Upper lobe of left lung (tissue), 6 donors: ENCODE data around the gene NGEF. TPM values are rescaled to one million over a fixed set of nuclear protein-coding genes. Genes with fewer than 3 reads are reported as not detected.

Source experiments
- ATAC-seq, 2 donors: fragments of 200-7000 bp; cut with Tn5 transposase; one replicate each; pipeline ENCODE4 v1.9.1; 2022; ENCODE audit warnings: mild to moderate bottlenecking in 2 of 2, moderate library complexity in 2 of 2; ENCODE audit not compliant: low FRiP score in 2 of 2
- DNase-seq, 2 donors: peaks; one replicate each; pipeline ENCODE4 v3.0.0-alpha.2; 2019 to 2020
- H3K27ac ChIP-seq, 4 donors: fragments of 200-600 bp; sonication (generic); one replicate each; pipeline ENCODE4 v1.5.1; 2016 to 2019
- H3K27me3 ChIP-seq, 4 donors: fragments of 200-600 bp; sonication (generic); one replicate each; pipeline ENCODE4 v1.5.1; 2017 to 2019
- H3K36me3 ChIP-seq, 4 donors: fragments of 200-600 bp; sonication (generic); one replicate each; pipeline ENCODE4 v1.5.1; 2016 to 2019
- H3K4me1 ChIP-seq, 4 donors: fragments of 200-600 bp; sonication (generic); one replicate each; pipeline ENCODE4 v1.5.1; 2018 to 2019
- H3K4me3 ChIP-seq, 4 donors: fragments of 200-600 bp; sonication (generic); one replicate each; pipeline ENCODE4 v1.5.1; 2017 to 2019; ENCODE audit warnings: mild to moderate bottlenecking in 2 of 4, moderate library complexity in 1 of 4
- H3K9me3 ChIP-seq, 4 donors: fragments of 200-600 bp; sonication (generic); one replicate each; pipeline ENCODE4 v1.5.1; 2018 to 2019
- EP300 ChIP-seq, 4 donors: sonication (generic); formaldehyde crosslinking; IDR thresholded peaks; one replicate each; pipeline ENCODE4 v1.5.1; 2017; ENCODE audit warnings: antibody characterized with exemption in 4 of 4, control low read depth in 2 of 4
- POLR2A ChIP-seq, 4 donors: fragments of 450-650 bp; IDR thresholded peaks; one replicate each; pipeline ENCODE4 v1.5.1; 2016 to 2017; ENCODE audit warnings: antibody characterized with exemption in 4 of 4, mild to moderate bottlenecking in 2 of 4
- POLR2AphosphoS5 ChIP-seq, 2 donors: sonication (generic); formaldehyde crosslinking; IDR thresholded peaks; one replicate each; pipeline ENCODE4 v1.5.1; 2017; ENCODE audit warnings: antibody characterized with exemption in 2 of 2
- WGBS, 2 donors: methylation state at CpG; one replicate each; pipeline ENCODE4 v1.1.5; 2017 to 2018; 5-methylcytosine and 5-hydroxymethylcytosine counted together
- total RNA-seq, 6 donors: library from RNA; depleted of rRNA in 4 of 6; stranded (reverse); fragments of >200 nt in 4 of 6; gene quantifications; one replicate each; pipeline versions ENCODE4 v1.1.0 to v1.2.1, GENCODE V29; 2016 to 2021
- TF ChIP-seq, protein P1 (sequence below), 6 experiments: fragments of 450-650 bp in 4 of 6; fragments of 200-600 bp in 2 of 6; sonication (generic) in 2 of 6; IDR thresholded peaks; one replicate each; pipeline ENCODE4 v1.5.1; 2016 to 2019; ENCODE audit warnings: antibody characterized with exemption in 6 of 6
- donor health status: DM: no; HTN: no; CAD: no; lungs with moderate emphysema.
- donor health status: DM: no; HTN: yes; CAD: no; lungs with severe emphysema.

Gene NGEF
- total RNA-seq, 6 donors from 2014 or later, result 0.29 to 6.3 (median 0.98) TPM; not detected in 1

DNA sequence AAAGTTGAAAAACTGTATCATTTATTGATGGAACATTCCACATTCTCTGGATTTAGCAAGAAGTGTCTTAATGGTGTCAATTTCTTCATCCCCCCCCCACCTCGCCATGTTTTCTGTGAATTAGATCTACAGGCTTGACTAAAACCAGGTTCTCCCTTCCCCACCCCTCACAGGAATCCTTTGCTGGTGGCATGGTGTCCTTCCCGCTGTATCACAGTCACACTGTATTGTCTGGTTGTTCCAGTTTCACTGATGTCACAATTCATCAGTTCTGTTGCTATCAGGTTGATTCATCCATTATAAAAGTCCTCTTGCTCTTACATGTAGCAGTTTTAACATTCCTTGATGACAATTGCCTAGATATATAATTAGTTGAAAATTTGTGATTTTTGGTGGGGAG, 149.1 kb downstream of the NGEF start:
- Histone ChIP-seq H3K27ac (no peak overlapping the region), H3K9me3 (no peaks in the 10 kb centered on the region), H3K36me3 (peaks cover 0 to 12% (median 2%) of the 10 kb centered on the region in 4 donors), H3K27me3 (no peaks in the 10 kb centered on the region), H3K4me3 (no peak overlapping the region), H3K4me1 (no peaks in the 10 kb centered on the region)
- WGBS, 2 donors, result 95 to 98% methylated on average over 2 of the region's 2 CpGs
- DNase-seq (no peak), ATAC-seq (no peak)
- TF ChIP-seq POLR2AphosphoS5 (IDR thresholded peaks at IDR 0.05), result no peak
- TF ChIP-seq EP300 (IDR thresholded peaks at IDR 0.05), result no peak
- TF ChIP-seq, protein P1, sequence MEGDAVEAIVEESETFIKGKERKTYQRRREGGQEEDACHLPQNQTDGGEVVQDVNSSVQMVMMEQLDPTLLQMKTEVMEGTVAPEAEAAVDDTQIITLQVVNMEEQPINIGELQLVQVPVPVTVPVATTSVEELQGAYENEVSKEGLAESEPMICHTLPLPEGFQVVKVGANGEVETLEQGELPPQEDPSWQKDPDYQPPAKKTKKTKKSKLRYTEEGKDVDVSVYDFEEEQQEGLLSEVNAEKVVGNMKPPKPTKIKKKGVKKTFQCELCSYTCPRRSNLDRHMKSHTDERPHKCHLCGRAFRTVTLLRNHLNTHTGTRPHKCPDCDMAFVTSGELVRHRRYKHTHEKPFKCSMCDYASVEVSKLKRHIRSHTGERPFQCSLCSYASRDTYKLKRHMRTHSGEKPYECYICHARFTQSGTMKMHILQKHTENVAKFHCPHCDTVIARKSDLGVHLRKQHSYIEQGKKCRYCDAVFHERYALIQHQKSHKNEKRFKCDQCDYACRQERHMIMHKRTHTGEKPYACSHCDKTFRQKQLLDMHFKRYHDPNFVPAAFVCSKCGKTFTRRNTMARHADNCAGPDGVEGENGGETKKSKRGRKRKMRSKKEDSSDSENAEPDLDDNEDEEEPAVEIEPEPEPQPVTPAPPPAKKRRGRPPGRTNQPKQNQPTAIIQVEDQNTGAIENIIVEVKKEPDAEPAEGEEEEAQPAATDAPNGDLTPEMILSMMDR (IDR thresholded peaks at IDR 0.05), result no peak
- no peak for TF ChIP-seq POLR2A (IDR thresholded peaks at IDR 0.05)

DNA sequence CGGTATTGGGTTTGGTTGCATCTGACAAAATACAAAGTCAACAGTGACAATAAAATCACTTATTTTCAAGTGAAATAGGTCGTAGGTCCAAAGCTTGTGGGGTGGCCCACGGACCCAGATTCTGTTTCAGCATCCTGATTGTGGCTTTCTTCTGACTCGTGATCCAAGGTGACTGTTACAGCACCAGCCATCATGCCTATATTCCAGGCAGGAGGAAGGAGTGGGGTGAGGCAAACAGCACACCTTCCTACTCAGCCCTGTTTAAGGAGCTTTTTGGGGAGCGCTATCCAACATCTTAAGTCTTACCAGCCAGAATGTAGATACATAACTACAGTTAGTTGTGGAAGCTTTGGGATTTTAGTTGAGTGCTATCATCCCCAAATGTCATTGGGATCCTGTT, 151.7 kb downstream of the NGEF start:
- ATAC-seq (no peak), DNase-seq (no peak)
- Histone ChIP-seq H3K4me1 (no peaks in the 10 kb centered on the region), H3K9me3 (no peaks in the 10 kb centered on the region), H3K36me3 (peaks cover 18 to 38% (median 25%) of the 10 kb centered on the region in 4 donors), H3K4me3 (no peak overlapping the region), H3K27me3 (no peaks in the 10 kb centered on the region), H3K27ac (no peak overlapping the region)
- no peak for TF ChIP-seq EP300 (IDR thresholded peaks at IDR 0.05)
- TF ChIP-seq, protein P1 (IDR thresholded peaks at IDR 0.05), result no peak
- TF ChIP-seq POLR2AphosphoS5 (IDR thresholded peaks at IDR 0.05), result no peak
- TF ChIP-seq POLR2A (IDR thresholded peaks at IDR 0.05), result no peak
- WGBS, 2 donors, result 91 to 97% methylated on average over 5 of the region's 5 CpGs

DNA sequence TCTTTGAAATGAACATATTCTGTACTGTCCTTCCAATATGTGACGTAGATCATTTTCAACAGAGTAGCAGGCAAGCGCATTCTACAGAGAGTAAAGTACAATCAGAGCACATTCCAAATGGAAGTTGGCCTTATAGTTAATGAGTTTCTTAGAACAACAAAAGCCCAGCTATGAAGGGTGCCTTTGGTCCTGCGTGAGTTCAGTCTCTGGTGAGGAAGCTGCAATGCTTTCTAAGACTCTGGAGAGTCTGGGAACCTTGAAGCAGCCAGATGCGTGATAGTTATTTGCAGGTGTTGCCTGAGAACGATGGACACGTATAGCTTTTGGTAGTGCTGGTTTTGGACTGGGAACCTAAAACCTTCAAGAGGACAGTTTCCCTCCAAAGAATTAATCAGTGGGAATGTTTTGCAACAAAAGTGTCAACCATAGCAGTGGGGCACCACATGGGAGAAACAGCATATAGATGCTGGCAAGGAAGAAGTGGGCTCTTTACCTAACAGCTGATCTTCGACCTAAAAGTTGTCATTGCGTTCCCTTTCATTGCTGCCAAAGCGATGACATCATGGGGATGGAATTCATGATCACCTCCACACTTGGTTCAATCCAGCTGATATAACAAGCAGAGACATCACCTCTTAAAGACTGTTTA, 152.3 kb downstream of the NGEF start:
- H3K4me3 ChIP-seq, result no peak overlapping the region
- 95 to 97% methylated on average over 9 of the region's 9 CpGs for WGBS, 2 donors

DNA sequence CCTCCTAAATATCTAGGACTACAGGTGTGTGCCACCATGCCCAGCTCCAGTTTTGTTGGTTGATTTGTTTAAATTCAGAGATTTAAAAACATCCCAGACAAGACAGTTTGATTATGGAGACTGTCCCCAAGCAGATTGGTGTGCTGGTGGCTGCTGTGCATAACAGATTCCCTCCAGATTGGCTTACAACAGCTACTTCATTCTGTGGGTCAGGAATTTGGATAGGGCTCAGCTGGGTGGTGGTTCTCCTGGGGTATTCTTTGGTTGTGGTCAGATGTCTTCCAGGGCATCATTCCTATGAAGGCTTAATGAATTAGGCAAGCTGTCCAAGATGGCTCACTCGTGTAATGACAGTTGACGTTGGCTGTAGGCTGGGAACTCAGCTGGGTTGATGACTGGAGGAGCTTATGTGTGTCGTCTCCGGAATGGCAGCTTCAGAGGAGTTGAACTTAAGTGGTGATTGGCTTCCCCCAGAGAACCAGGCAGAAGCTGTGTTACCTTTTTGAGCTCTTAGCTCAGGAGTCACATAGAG, 153.6 kb downstream of the NGEF start:
- TF ChIP-seq EP300 (IDR thresholded peaks at IDR 0.05) (no peak), POLR2A (IDR thresholded peaks at IDR 0.05) (no peak), POLR2AphosphoS5 (IDR thresholded peaks at IDR 0.05) (no peak)
- TF ChIP-seq, protein P1 (IDR thresholded peaks at IDR 0.05), result no peak
- no peaks in the 10 kb centered on the region for H3K27me3 ChIP-seq
- no peak overlapping the region for H3K4me3 ChIP-seq
- H3K4me1 ChIP-seq, result no peaks in the 10 kb centered on the region
- 92 to 94% methylated on average over 4 of the region's 4 CpGs for WGBS, 2 donors
- ATAC-seq, result no peak
- H3K9me3 ChIP-seq, result no peaks in the 10 kb centered on the region
- no peak for DNase-seq
- H3K36me3 ChIP-seq, result peaks cover 29 to 51% (median 32%) of the 10 kb centered on the region in 4 donors
- no peak overlapping the region for H3K27ac ChIP-seq

More for the DNA sequence above, 152.3 kb downstream of the NGEF start:
- ATAC-seq, result no peak
- no peak overlapping the region for H3K27ac ChIP-seq
- peaks cover 24 to 45% (median 31%) of the 10 kb centered on the region in 4 donors for H3K36me3 ChIP-seq
- DNase-seq, result no peak
- no peaks in the 10 kb centered on the region for H3K9me3 ChIP-seq
- no peaks in the 10 kb centered on the region for H3K4me1 ChIP-seq
- no peaks in the 10 kb centered on the region for H3K27me3 ChIP-seq
- TF ChIP-seq, protein P1 (IDR thresholded peaks at IDR 0.05), result no peak
- TF ChIP-seq EP300 (IDR thresholded peaks at IDR 0.05), result no peak
- TF ChIP-seq POLR2A (IDR thresholded peaks at IDR 0.05), result no peak
- TF ChIP-seq POLR2AphosphoS5 (IDR thresholded peaks at IDR 0.05), result no peak
